ENCODE results near the gene KLRC4. TPM values are rescaled to one million over a fixed set of nuclear protein-coding genes. Genes with fewer than 3 reads are reported as not detected.
"Not testable (repeated sequence)": the region's sequence is repeated elsewhere in the genome, so short reads cannot be mapped to it uniquely, and the experiment has no call there.

Gene KLRC4
- total and polyA plus RNA-seq, 2 of the 8 experiments (the other 6 are each of a cell fraction or from before 2014, with no cell fraction given) = not detected

DNA sequence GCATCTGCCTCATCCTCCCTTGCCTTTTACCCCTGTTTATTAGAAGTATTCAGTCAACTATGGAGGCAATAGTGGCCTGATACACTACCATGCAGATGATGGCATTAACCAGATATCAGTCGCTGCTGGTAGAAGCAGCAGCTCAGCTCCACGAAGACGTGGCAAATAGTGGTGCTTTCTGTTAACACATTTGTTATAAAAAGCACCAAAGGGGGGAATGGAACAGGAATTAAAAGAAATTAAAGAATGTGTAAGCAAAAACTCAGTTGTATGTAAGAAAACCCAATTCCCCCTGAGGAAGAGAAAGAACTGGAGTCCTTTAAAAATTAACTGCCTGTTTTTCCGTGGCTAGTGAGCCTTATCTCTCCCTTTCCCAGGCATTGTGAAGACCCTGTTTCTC is 41.8 kb downstream of the KLRC4 start:
- FAIRE-seq; H3K9me3 ChIP-seq (ENCODE audit: insufficient read depth in 2 of 2, low read depth in 1 of 2, low read length in 1 of 2); H2BK20ac ChIP-seq (ENCODE audit: low read length); H3K27me3 ChIP-seq (replicated peaks in 1 of 4; ENCODE audit: control insufficient read depth in 3 of 4, extremely low read depth in 1 of 4, insufficient read depth in 3 of 4, low read length in 3 of 4); H2BK15ac ChIP-seq (ENCODE audit: low read length); H3K27ac ChIP-seq (ENCODE audit: low read depth, low read length); H2BK12ac ChIP-seq (ENCODE audit: low read depth, low read length); H3K23ac ChIP-seq (ENCODE audit: insufficient read length); H2AFZ ChIP-seq (ENCODE audit: low read length); H3K56ac ChIP-seq (replicated peaks; ENCODE audit: insufficient read length, low read depth, low read length); DNase-seq (ENCODE audit: low read depth in 1 of 2, low spot score in 2 of 2); H2BK120ac ChIP-seq (replicated peaks; ENCODE audit: low read depth, low read length); H2BK5ac ChIP-seq (ENCODE audit: low read depth, low read length); H3K4me3 ChIP-seq (ENCODE audit: extremely low read depth in 1 of 4, insufficient read depth in 2 of 4, low read depth in 3 of 4, low read length in 4 of 4); H4K5ac ChIP-seq (ENCODE audit: insufficient read length, low read depth, low read length); POLR2A ChIA-PET (ENCODE audit: partially characterized antibody); H4K91ac ChIP-seq (replicated peaks; ENCODE audit: insufficient read length, low read length); H3K18ac ChIP-seq (ENCODE audit: extremely low read depth, low read length); H3K23me2 ChIP-seq (ENCODE audit: low read depth, low read length); H3K79me2 ChIP-seq (ENCODE audit: control insufficient read depth in 1 of 2, insufficient read depth in 2 of 2, low read length in 2 of 2); H3K9ac ChIP-seq (replicated peaks in 1 of 4; ENCODE audit: extremely low read depth in 1 of 4, low read depth in 3 of 4, low read length in 3 of 4); H3K14ac ChIP-seq (ENCODE audit: insufficient read length); H3K4ac ChIP-seq (replicated peaks; ENCODE audit: insufficient read length, low read depth, low read length); H4K8ac ChIP-seq (ENCODE audit: extremely low read depth, insufficient read depth, low read length); H3K36me3 ChIP-seq (ENCODE audit: control insufficient read depth in 2 of 4, insufficient read depth in 4 of 4, low read length in 3 of 4); H4K20me1 ChIP-seq (replicated peaks in 1 of 2; ENCODE audit: control insufficient read depth in 1 of 2, insufficient read depth in 2 of 2, low read length in 2 of 2); H3K79me1 ChIP-seq (ENCODE audit: low read depth, low read length); H3K4me2 ChIP-seq (ENCODE audit: insufficient read depth in 1 of 2, low read depth in 2 of 2, low read length in 2 of 2); H2AK5ac ChIP-seq (ENCODE audit: low read depth, low read length): not testable (repeated sequence)
- 70% methylated on average over 4 of the region's 4 CpGs; no CpG with 5 or more reads in 1 of the 2 experiments for WGBS, 2 experiments (ENCODE audit: extremely low coverage in 1 of 2, insufficient coverage in 1 of 2, insufficient read length in 1 of 2, insufficient replicate concordance in 2 of 2, low coverage in 1 of 2, low lambda C conversion rate in 2 of 2, missing lambda C conversion rate in 1 of 2)
- H3K4me1 ChIP-seq (replicated peaks in 1 of 4; ENCODE audit: control insufficient read depth in 3 of 4, insufficient read depth in 4 of 4, low read length in 3 of 4) = peaks cover 18 to 35% (median 23%) of the 10 kb centered on the region in 4 experiments
- CTCF ChIA-PET (ENCODE audit: partially characterized antibody) = interaction anchor here (0.7 to 3.2 kb wide), 8 partner anchors 36 to 351 kb away, joined by 3 to 33 read pairs (median 4); no protein-coding TSS in a partner anchor

Data from H1 (cell line).